IPS DF 6.9 (cell line): ENCODE data around the gene DYNLT2.
A peak's percentile ranks its signal among the peaks of the same experiment; 100 is the strongest.

ENCODE experiments used
- DNase-seq: peaks from one replicate; pipeline ENCODE4 v3.0.0-alpha.2; 2013; ENCODE audit warnings: low read depth, low spot score
- H3K27ac ChIP-seq: one replicate; pipeline ENCODE4 v1.5.1; 2013; ENCODE audit warnings: low read length, control low read depth
- H3K27me3 ChIP-seq: 2 replicates; pipeline ENCODE4 v1.6.1; 2013; ENCODE audit warnings: mild to moderate bottlenecking, low read length; ENCODE audit not compliant: control insufficient read depth, insufficient read depth
- H3K36me3 ChIP-seq: 2 replicates; pipeline ENCODE4 v1.6.1; 2013; ENCODE audit warnings: low read length; ENCODE audit not compliant: control insufficient read depth, insufficient read depth
- H3K4me1 ChIP-seq: 2 replicates; pipeline ENCODE4 v1.6.1; 2013; ENCODE audit warnings: low read length; ENCODE audit not compliant: control insufficient read depth, insufficient read depth
- H3K4me3 ChIP-seq: 2 replicates; pipeline ENCODE4 v1.5.1; 2013; ENCODE audit warnings: mild to moderate bottlenecking, low read length
- H3K9me3 ChIP-seq: 2 replicates; pipeline ENCODE4 v1.6.1; 2013; ENCODE audit warnings: low read length, inconsistent platforms; ENCODE audit not compliant: control insufficient read depth, insufficient read depth
- WGBS: extraction: QIAGEN DNeasy Blood & Tissue Kit; methylation state at CpG from one replicate; pipeline ENCODE4 v1.1.7; 2013; ENCODE audit warnings: mixed read lengths, missing lambda C conversion rate; ENCODE audit not compliant: insufficient read length, insufficient coverage; 5-methylcytosine and 5-hydroxymethylcytosine counted together

Gene DYNLT2, protein sequence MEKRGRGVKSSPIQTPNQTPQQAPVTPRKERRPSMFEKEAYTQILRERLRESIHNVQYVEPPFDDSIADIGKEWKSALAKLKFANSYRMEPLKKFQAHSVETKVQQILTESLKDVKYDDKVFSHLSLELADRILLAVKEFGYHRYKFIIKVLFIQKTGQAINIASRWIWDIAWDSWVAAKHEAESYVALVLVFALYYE

DNA sequence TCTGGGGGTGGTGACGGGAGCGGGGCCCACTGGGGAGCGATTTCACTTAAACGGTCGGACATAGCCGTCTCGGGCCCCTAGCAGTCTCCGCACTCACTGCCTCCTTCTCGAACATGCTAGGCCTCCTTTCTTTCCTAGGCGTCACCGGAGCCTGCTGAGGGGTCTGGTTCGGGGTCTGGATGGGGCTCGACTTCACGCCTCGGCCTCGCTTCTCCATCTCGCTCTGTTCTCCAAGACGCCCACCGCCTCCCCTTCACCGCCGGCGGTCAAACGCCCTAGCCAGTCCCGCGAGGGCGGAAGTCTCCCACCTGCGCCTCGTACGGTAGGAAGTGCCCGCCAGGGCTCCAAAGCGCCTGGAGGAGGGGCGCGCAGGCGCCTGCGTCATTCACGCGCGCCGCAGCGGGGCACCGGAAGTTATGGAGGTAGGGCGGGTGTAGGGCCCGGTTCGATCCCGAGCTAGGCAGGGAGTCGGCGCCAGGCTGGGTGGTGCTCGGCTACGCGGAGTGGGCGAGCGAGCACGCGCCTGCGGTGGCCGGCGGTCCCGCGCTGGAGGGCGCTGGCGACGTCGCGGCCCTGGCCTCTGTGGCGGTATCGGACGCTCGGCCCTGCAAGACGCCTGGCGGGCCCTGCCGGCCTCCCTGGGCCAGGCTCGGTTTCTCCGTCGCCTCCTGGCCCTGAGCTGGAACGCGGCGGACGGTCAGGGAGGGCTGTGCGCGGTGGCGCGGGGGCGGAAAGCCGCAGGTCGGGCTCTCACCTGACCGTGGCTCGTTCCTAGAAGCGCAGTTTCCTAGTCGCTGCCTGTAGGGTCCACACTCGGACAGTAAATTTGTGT lies at the start of gene DYNLT2, which contains the start of gene ERMARD:
TSS of gene DYNLT2 (minus strand) at position 331 of the 832 bp plus-strand sequence. CDS start at position 217, 114 bp downstream.
TSS of gene ERMARD (plus strand) at position 381 of the 832 bp plus-strand sequence. CDS start at position 417, 36 bp downstream.
- DNase-seq: peak; percentile 85
- no peak within 1 kb of the TSS for H3K27ac ChIP-seq
- peak within 1 kb of the TSS; percentile 68; the same call in 1 of the 2 replicates for H3K4me3 ChIP-seq
- no CpG with 5 or more reads among the region's 90 CpGs for WGBS
- H3K9me3 ChIP-seq: no peaks in the 10 kb centered on the region
- no peaks in the 10 kb centered on the region for H3K36me3 ChIP-seq
- no peaks in the 10 kb centered on the region for H3K4me1 ChIP-seq
- H3K27me3 ChIP-seq: no peaks in the 10 kb centered on the region

DNA sequence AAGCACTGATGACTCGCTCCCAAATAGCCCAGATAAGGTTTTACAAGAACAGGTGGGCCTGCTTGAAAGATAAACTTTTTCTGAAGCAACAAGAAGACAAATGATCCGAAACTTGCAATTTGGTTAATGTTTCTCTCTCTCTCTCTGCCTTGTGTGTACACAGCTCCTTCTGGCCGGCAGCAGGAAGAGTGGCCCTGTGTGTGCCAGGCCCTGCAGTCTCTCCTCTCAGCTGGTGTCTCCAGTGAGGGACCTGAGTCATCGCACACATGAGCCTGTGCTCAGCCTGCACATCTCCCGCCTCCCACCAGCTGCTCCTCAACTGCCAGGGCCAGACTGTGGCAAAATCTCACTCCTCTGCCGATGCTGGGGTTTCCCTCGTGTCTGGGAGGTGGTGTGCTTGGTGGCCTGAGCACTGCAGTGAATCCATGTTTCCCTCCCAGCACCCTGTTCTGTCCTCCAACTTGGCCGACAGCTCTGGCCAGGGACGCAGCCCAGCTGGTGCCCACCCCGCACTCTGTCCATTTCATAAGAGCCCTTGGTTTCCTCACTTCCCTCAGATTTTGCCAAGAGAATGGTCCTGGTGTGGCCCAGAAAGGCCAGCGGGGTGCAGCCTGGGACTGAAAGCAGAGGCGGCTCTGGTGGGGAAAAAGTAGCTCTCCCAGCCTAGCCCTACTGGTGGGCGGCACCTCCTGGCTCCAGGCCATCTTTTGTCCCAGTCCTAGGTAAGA lies 49.5 kb upstream of the DYNLT2 start:
- Histone ChIP-seq H3K9me3 (no peaks in the 10 kb centered on the region), H3K4me3 (no peak overlapping the region), H3K27me3 (no peaks in the 10 kb centered on the region), H3K27ac (no peak overlapping the region), H3K4me1 (0 out of 2 replicates have a peak, but pooled peaks cover 3% of the 10 kb centered on the region), H3K36me3 (no peaks in the 10 kb centered on the region)
- DNase-seq: no peak
- no CpG with 5 or more reads among the region's 13 CpGs for WGBS

DNA sequence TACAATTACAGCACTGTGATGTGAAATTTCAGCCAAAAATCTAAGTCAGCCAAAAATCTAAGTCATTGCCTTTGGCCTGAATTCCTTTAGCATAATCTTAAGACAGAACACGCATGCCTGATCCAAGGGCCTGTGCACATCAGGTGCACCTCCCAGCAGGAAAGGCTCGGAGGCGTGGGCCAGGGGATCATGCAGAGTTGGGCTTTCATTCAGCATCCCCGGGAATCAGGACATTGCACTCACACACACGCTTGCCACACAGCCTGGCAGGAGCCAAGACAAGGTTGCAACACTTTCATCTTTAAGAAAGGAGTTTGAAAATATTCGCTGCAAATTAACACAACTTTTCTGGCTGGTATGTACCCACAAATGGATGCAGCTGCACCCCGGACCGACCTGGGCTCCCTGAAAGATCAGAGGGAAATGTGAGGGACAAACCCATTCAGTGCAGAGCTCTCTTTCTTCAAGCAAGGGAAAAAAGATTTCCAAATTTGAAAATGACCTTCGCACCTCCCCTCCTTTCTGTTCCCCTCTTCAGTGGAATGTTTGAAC lies 48.8 kb upstream of the DYNLT2 start:
- no peak overlapping the region for H3K27ac ChIP-seq
- WGBS: no CpG with 5 or more reads among the region's 9 CpGs
- DNase-seq: no peak
- H3K4me3 ChIP-seq: no peak overlapping the region
- H3K36me3 ChIP-seq: no peaks in the 10 kb centered on the region
- no peaks in the 10 kb centered on the region for H3K9me3 ChIP-seq
- no peaks in the 10 kb centered on the region for H3K27me3 ChIP-seq
- H3K4me1 ChIP-seq: 0 out of 2 replicates have a peak, but pooled peaks cover 3% of the 10 kb centered on the region

DNA sequence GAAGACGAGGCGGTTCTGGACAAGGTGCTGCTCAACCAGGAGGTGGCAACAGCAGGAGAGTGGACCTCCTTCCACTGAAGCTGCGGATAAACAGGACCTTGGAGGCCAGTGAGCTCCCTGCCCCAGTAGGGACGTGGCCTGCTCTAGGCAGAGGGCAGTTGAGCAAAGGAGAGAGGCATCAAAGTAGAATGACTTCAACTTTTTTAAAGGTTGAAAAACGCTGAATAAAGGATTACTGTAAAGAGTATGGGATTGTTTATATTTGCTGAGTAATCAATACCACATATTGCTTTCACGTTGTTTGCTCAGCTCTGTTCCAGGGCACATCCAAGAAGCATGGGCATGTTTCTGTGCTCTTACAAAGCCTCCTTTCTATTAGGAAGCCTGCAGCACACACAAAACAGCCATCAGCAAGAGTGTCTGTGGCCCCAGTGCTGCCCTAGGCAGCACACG lies 48.1 kb upstream of the DYNLT2 start:
- Histone ChIP-seq H3K27me3 (no peaks in the 10 kb centered on the region), H3K4me1 (0 out of 2 replicates have a peak, but pooled peaks cover 3% of the 10 kb centered on the region), H3K9me3 (no peaks in the 10 kb centered on the region), H3K27ac (no peak overlapping the region), H3K4me3 (no peak overlapping the region), H3K36me3 (no peaks in the 10 kb centered on the region)
- WGBS: no CpG with 5 or more reads among the region's 7 CpGs
- no peak for DNase-seq

DNA sequence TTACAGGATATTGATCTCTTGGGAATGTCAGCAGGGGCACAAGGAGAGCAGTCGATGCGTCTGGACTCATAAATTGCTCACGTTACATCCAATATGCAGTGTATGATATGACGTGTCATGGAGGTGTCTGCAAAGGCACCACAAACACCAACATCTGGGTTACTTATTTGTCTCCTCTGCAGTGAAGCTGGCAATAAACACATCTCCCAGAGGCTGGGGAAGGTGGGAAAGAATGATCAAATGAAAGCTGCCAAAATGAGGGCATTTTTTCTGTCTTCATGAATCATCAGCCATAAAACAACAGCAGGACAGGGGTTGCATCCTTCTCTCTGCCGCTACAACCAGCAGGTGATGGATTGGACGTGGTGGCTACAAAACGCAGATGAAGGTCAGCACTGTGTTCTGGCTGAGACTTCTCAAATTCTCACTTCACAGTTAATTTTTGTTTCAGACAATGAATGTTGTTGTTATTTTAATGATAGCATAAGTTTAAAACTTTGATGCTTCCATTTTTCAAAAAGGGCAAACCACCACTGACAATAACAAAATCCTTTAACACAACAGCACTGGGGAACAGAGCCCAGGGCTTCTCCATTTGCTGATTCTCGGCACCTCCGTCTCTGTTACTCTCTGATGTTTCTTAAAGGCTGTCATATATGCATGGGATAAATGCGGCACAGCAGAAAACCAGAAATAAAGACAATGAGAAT lies 47.5 kb upstream of the DYNLT2 start:
- Histone ChIP-seq H3K36me3 (no peaks in the 10 kb centered on the region), H3K4me3 (no peak overlapping the region), H3K27me3 (no peaks in the 10 kb centered on the region), H3K27ac (no peak overlapping the region), H3K9me3 (no peaks in the 10 kb centered on the region), H3K4me1 (0 out of 2 replicates have a peak, but pooled peaks cover 3% of the 10 kb centered on the region)
- no CpG with 5 or more reads among the region's 10 CpGs for WGBS
- DNase-seq: no peak

DNA sequence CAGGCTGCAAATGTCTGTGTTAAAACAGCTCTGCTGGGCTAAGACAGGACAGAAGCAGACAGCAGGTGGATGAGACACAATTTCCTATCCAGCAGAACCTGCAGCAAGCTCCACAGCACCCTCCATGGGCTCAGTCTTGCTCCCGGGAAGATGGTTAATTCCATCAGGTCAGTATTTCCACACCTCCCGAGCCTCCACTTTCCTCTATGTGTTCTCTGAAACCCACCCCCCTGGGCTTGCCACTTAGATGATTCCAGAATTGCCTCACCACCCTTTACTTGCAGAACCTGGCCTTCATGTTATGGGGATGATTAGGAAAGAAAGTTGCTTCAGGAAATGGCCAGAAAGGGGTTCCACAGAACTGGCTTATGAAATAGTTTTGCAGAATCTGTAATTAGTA lies 43.8 kb upstream of the DYNLT2 start:
- no peak for DNase-seq
- no peaks in the 10 kb centered on the region for H3K27me3 ChIP-seq
- no peaks in the 10 kb centered on the region for H3K36me3 ChIP-seq
- no peak overlapping the region for H3K27ac ChIP-seq
- no peaks in the 10 kb centered on the region for H3K4me1 ChIP-seq
- H3K4me3 ChIP-seq: no peak overlapping the region
- H3K9me3 ChIP-seq: no peaks in the 10 kb centered on the region
- no CpG with 5 or more reads among the region's 2 CpGs for WGBS

DNA sequence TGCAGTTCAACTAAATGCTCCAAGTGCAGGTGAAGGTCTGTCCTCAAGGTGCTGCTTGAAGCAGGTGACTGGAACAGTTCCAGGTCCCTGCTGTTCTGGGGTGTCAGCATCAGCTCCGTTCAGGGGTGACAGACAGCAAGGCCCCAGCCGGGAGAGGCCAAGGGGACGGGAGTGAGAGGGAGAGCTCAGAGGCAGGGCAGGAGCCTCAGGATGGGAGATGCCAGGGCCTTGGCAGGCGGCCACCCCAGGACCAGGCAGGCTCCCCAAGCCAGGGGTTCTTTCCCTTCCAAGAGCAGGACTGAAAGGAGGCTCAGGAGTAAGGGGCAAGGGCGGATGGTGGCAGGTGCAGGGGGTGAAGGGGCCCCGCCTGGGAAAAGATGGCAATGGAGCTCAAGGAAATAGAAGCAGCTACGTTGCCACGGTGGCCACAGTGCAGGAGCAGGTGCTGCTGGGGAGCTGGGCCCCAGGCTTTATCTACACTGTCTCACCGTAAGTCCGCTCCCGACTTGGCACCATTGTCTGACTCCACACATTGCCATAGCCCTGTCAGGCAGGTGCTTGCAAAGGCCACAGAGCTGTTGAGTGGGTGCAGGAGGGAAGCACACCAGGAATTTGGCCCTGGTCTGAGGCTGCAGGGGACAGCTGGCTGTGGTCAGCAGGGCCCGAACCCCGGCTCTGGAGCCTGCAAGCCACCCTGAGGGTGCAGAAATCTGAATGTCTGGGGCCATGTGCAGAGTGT lies 43.1 kb upstream of the DYNLT2 start:
- no peak overlapping the region for H3K4me3 ChIP-seq
- H3K27ac ChIP-seq: no peak overlapping the region
- no peak for DNase-seq
- H3K27me3 ChIP-seq: no peaks in the 10 kb centered on the region
- no peaks in the 10 kb centered on the region for H3K4me1 ChIP-seq
- H3K36me3 ChIP-seq: no peaks in the 10 kb centered on the region
- no peaks in the 10 kb centered on the region for H3K9me3 ChIP-seq
- WGBS: no CpG with 5 or more reads among the region's 13 CpGs

DNA sequence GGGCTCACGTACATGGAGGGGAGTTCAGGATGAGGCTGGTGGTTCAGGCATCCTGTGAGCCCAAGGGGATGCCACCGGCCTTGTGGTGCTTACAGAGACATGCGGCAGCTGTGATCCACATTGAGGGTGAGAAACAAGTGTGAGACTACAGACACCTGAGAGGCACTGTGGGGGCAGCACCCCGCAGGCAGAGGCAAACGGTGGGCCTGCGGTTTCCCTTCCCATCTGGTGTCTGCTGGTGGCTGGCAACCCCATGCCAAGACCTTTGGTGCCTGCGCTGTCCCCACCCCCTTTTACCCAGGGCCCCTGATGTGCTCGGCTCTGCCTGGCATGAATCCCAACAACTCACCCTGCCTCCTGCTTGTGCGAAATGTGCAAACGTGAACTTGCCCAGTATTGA lies 42.0 kb upstream of the DYNLT2 start:
- H3K36me3 ChIP-seq: no peaks in the 10 kb centered on the region
- H3K9me3 ChIP-seq: no peaks in the 10 kb centered on the region
- H3K27me3 ChIP-seq: no peaks in the 10 kb centered on the region
- no CpG with 5 or more reads among the region's 10 CpGs for WGBS
- no peaks in the 10 kb centered on the region for H3K4me1 ChIP-seq
- H3K27ac ChIP-seq: no peak overlapping the region
- H3K4me3 ChIP-seq: no peak overlapping the region
- no peak for DNase-seq

DNA sequence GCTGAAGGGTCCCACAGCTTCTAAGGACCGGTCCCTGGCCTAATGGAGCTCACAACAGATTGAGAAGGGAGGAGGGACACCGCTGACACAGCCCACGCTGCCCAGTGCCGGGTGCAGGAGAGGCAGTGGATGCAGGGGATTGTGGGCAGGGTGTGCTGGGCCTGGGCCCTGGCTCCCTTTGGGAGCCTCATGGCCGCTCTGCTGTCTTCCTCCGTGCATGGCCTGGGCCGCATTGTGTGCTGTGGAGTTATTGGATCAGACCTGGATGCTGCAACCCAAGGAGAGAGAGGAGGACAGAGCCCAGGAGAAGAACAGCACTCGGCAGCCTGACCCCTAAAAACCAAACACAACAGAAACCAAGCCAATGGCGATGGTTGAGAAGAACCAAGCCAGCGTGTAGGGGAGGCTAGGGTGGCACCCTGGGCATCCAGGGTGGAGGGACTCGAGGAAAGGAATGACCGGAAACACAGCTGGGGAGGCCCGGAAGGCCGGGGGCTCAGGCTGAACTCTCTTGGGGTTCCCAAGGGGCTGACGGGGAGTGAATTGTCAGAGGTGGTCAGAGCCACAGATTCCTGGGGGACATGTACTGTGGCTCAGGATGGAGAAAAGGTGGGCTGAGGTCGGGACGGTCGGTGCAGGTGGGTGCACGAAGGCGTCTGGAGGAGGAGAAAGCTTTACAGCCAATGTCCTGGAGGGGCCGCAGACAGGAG lies 41.1 kb upstream of the DYNLT2 start:
- H3K4me1 ChIP-seq: no peaks in the 10 kb centered on the region
- no peaks in the 10 kb centered on the region for H3K36me3 ChIP-seq
- H3K4me3 ChIP-seq: no peak overlapping the region
- no peaks in the 10 kb centered on the region for H3K9me3 ChIP-seq
- no peak overlapping the region for H3K27ac ChIP-seq
- no peak for DNase-seq
- no CpG with 5 or more reads among the region's 21 CpGs for WGBS
- no peaks in the 10 kb centered on the region for H3K27me3 ChIP-seq
